ENCODE data around the gene ASB4.

GRCh38 chr7:95502403-95502802 lies 16.7 kb downstream of the ASB4 start:
- TF ChIP-seq POLR2A (IDR thresholded peaks at IDR 0.05) (no peak), CTCF (IDR thresholded peaks at IDR 0.05) (no peak)

Data from heart left ventricle (tissue), 13 donors.